Inflammatory macrophage treated with lipopolysaccharide for 1 hour (primary cell): ENCODE data around the gene GTF2F2.

Experiments
- DNase-seq, 2 donors: peaks; one replicate each; pipeline ENCODE4 v3.0.0-alpha.2; 2020 to 2022

Gene GTF2F2

DNA sequence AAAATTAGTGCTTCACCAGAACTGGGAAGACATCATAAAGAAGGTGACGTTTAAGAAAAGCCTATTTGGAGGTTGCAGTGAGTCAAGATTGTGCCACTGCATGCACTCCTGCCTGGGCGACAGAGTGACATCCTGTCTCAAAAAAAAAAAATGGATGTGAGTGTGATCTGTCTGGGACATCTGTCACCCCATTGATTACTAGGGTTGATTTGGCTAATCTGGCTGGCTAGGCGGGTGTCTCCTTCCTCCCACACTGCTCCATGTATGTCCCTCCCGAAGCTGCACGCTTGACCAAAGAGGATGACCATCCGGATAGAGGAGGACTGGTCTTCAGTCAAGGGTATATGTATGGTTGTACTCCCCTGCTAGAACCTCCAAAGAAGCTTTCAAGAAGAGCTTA is 2.6 kb downstream of the GTF2F2 start:
- DNase-seq: no peak

DNA sequence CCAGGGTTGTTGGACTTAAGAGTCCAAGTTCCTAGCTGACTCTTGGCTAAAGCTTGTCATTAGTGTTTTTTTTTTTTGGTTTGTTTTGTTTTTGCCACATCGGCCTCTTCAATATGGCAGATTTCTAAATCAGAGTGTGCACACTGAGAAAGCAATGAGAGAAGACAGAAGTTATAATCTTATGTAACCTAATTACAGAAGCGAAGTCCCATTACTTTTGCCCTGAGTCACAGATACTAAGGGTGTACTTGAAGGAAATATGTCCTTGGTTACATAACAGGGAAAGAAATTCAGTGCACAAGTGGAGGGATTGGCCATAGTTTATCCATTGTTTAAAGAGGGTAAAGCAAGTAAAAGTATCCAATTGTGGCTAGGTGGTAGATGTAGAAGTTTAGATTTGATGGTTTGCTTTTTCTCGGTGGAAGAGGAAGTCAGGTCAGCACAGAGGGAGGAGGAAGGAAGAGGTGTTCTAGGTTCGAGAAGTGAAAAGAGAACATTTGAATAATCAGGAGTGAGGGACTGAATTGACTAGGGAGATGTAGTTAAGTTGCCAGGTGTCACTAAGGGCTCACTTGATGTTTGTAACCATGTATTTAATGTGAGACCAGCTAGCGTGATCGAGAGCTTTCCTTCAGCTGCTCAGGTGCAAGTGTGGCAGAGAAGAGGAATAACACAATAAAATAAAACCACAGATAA is 12.2 kb downstream of the GTF2F2 start:
- DNase-seq: peak; percentile 58 to 73

DNA sequence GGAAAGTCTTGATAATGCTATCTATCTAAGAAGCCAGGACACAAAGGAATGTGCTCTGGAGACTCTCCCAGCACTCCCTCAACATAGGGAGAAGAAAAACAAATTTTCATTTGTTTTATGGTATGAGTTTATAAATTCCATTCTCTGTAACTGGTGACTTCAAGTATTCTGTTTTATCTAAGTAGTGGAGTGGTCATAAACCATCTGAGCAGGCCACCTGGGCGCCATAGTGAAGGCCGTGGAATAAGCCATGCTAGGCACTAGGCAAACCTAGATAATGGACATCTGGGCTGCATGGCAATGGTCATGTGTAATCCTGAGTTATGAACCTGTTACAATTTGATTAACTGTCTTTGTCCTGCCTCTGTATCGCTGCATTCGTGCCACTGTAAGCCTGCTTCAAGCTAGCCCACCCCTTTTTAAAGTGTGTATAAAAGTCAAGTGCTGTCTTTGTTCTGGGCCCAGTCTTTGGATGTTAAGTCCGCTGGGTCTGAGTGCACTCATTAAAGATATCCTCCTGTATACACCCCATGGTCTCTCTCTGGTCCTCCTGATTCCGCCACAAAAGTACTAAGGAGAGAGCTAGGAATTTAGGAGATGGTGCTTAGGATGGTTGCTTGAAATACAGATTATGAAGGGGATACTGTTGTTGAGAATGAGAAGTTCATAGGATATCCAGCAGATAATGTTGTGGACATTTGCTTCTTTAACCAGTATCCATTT is 13.2 kb downstream of the GTF2F2 start:
- no peak for DNase-seq

DNA sequence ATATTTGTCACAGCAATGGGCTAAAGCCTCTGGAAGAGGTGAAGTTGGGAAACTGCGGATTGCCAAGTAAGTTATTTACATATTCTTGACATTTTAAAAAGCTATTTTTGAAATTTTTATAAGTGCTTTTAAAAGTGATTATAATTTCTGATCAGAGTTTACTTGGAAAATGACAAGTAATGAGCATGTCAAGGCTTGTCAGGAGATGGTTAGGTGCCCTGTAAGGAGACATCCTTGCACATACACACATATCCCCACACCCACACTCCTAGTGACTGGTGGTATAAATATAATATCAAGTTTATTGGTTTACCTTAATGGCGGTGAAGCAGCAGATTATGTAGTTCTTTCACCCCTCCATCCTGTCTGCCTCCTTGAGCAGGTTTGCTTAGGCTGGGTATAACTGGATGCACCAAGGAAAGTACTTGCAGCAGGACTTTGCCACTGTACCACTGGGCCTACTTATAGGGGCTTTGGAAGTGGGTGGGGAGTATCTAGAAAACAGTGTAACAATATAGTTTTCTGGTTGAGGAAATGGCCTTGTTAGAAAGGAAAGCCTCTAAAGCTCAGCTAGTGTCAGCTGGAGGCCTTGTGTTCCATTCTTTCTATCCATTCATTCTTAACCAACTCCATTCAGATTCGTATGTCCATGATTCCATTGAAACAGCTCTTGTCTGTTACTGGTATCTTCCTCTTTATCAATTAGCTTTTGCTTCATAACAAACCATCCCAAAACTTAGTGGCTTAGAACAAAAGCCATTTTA is 16.6 kb downstream of the GTF2F2 start:
- DNase-seq: no peak

DNA sequence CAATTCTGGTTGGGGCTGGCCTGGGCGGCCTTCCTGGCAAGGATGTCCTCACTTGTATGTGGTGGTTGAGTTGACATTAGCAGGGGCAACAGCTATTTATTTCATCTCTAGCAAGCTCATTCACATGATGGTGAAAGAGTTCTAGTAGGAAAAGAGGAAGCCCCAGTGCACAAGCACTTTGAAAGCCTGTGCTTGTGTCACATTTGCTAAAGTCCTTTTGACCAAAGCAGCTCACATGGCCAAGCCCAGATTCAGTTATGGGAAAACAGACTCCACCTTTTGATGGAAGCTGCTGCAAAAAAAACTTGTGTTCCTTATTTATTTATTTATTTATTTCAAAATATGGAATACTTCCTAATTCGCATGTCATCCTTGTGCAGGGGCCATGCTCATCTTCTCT is 17.2 kb downstream of the GTF2F2 start:
- DNase-seq: peak; percentile 47 to 69

DNA sequence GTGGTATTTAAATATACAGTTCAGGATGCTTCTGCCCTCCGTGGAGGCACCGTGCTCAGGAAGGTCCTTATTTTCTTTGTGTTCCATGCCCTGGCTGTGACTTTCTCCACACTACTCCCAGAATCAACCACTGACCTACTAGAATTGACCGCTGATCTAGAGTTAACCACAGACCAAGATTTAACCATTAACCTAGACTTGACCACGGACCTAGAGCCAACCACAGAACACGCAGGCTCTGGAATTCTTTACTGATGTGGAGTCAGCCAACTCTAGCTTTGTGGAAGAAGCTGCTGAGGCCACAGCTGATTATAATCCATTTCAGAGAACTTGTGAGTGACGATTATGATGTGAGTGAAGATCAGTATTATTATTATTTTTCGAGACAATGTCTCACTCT is 18.0 kb downstream of the GTF2F2 start:
- no peak for DNase-seq

DNA sequence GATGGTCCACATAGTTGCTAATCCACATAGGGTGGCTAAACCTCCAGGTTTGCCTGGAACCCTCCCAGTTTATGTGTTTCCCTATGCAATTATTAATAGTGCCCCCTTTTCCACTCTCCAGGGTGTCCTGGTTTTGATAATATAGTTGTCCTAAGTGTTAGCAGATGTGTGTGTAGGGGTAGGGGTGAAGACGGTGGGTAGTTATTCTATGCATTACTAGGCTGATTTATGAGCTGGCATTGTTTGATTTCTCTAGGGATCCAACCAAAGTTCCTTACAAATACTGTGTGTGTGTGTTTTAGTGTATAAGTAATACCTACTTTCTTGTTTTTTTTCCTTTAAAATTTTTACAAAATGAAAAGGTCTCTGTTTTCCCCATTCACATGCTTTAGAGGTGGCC is 21.1 kb downstream of the GTF2F2 start:
- no peak for DNase-seq

DNA sequence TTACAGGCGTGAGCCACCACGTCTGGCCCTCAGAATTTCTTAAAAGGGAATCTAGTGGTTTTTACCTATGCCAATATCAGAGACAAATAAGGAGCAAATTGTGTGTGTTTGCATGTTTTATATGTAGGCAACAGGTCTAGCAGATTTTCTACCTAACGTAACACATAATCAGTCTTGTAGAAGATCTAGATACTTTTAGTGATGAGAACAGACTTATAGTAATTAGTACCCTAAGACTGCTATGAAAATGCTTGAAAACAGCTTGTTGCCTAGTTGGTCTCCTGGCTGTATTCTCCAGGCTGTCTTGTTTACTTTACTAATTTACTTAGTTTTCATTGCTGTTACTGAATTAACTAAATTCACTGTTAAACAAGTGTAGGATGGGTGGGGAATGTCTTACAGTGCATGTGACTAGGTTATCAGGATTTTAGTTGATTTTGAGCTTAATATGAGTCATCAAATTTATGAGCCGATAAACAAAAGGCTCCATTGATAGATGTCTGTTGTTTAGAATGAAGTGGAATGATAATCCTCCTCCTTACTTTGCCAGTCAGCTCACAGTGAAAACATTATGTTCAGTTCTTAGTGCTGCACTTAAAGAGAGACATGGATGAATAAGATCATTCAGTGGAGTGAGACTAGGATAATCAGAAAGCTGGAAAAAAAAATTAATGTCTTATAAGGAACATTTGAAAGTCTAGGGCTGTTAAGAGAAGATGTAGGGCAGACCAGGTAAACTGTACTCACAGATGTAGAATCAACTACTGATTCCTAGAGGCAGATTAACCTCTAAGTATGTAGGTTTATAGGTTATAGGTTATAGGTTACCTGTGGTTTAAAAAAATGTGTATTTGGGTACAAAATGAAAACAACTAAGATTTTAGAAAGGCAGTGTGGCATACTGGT is 22.4 kb downstream of the GTF2F2 start:
- no peak for DNase-seq

DNA sequence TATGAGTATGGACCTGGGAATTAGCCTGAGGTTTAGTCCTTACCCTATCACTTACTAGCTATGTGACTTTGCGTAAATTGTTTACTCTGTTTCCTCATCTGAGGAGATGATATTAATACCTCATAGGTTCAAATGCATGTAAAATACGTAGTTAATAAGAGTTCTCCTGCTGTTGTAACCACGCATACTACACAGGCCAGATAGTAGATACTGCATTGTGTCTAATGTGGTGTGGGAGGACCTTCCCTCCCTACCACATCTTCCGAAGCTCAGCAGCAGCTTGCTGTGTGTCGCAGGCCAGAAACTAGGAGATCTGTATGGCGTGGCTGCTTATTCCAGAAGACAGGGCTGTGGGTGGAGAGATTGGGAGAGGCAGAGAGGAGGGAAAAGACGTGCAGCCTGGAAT is 23.0 kb downstream of the GTF2F2 start:
- DNase-seq: no peak

DNA sequence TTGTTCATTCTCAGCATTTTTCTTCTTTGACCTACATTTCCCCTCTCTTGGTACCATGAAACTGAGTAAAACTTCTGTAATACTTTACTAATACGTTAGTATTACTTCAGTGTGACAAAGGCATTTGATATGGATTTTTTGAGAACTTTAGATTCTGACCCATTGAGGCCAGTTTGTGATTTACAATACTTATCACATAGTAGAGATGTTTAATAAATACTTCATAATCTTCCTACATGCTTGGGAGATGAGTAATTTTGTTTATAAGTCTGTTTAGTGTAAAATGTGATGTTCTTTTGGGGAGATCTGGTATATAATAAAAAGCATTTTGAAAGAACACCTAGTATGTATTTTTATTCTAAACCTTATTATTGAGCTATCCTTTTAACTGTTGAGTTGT is 29.7 kb downstream of the GTF2F2 start:
- DNase-seq: no peak

DNA sequence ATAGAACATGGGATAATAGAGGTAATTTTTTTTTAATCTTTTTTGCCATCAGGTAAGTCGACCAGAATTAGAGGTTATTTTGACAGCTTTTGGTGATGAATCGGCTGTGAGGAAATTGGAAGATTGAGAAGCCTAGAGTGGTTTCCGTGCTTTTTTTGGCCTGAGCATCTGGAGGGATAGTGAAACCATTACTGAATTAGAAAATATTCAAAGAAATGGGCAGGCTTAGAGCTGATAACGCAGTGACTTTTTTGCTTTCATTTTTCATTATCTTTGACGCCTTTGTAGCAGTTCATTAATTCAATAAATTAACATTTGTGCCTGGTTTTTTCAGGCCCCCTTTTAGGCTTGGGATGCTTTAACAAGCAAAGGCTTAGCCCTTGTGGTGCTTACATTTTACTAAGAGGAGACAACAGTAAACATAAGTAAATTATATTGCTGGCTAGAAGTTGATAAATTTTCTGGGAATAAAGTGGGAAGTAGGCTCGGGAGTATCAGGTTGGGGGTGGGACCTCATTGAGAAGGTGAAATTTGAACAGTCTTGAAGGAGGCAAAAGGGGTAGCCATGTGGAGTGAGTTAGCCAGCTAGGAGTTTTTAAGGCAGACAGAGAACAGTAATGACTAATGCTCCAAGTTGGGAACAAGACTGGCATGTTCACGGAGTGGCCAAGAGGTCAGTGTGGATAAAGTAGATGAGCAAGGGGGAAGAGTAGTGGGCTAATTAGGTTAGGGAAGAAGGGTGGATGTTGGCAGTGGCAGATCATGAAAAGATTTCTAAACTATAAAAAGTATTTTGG is 36.5 kb downstream of the GTF2F2 start:
- DNase-seq: no peak

DNA sequence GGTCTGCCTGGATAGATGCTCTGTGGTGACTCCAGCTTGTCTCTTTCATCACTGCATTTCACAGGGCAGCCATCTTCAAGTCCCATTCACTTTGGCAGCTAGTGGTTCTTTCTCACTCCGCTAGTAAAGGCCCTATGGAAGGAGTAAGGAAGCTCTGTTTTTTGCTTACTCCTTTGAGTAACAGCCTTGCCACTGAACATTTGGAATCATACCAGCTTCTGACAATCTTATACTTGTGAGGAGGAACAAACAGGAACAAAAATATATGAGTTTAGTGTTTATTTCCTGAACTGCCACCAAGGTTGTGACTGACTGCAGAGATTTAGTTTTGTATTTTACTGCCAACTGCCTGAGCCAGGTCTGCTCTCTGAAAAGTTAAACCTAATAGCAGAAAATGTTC is 41.9 kb downstream of the GTF2F2 start:
- DNase-seq: no peak

DNA sequence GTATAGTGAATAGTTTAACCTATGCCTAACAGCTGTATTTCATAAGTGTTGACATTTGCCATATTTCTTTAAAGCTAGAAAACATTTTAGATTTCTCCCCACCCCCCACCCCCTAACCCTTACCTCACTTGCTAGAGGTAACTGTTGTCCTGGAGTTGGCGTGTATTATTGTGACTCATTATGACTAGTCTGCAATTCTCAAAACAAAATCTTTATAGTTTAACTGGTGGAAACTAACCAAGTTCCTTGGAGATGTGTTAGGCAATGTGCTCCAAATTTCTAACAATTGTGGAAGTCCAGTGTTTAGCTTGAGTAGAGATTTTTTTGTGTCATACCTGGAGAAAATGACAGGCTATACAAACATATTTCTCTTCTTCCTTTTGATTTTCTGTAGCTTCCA is 42.5 kb downstream of the GTF2F2 start:
- peak in 1 of 2 donors; percentile 12 for DNase-seq

DNA sequence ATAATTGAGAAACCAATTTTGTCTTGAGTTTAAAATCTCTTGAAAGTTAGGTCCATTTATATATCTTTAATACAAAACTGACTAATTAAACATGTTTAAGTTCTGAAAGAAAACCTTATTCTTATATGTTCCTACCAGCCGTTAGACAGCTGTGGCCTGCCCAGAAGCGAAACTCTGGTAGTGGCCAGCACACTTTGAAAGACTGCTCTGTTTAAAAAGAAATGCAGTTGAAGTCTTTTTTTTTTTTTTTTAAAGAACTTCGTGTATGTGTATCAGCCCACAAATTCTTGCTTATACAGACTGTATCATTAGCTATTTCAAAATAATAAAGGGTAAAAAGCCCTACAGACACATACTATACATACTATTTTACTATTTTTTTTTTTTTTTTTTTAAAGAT is 46.5 kb downstream of the GTF2F2 start:
- no peak for DNase-seq

DNA sequence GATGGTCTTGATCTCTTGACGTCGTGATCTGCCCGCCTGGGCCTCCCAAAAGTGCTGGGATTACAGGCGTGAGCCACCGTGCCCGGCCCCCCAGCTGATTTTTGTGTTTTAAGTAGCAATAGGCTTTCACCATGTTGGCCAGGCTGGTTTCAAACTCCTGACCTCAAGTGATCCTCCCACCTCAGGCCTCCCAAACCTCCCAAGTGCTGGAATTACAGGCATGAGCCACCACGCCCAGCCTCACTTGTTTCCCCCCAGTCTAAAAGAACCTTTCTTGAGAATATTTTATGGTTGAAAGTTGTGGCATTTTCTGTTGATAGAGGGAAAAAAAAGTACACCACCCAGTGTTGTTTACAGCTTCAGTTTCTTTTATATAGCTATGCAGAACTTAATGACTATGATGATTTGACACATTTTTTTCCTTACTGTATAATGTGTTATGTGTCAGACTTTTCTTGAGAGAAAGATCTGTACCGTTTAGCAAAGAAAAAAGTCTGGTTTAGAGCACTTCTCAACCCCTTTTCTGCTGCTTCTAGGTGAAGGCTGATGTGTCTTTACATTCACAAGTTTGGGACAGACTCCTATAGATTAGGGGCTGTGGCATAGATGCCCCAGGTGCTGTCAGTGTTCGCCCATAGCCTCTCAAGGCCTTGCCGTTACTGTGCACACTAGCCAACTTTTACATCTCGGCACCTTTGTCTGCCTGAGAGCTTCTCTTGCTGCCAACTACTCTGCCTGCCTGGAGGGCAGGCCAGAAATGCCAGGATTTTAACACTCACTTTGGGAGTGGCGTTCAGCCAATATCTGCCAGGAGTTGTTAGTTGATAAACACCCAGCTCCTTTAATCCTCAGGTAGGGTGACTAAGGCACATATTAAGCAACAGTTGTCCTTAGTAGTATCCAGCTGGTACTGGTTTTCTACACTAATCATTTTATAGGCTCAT is 47.6 kb downstream of the GTF2F2 start:
- no peak for DNase-seq

DNA sequence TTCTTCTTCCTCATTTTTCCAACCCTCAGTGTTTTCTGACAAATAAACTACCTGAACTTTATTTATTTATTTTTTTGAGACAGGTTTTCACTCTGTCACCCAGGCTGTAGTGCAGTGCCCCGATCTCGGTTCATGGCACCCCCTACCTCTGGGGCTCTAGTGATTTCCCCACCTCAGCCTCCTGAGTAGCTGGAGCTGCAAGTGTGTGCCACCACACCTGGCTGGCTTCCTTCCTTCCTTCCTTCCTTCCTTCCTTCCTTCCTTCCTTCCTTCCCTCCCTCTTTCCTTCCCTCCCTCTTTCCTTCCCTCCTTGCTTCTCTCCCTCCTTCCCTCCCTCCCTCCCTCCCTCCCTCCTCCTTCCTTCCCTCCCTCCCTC is 48.2 kb downstream of the GTF2F2 start:
- DNase-seq: no peak

DNA sequence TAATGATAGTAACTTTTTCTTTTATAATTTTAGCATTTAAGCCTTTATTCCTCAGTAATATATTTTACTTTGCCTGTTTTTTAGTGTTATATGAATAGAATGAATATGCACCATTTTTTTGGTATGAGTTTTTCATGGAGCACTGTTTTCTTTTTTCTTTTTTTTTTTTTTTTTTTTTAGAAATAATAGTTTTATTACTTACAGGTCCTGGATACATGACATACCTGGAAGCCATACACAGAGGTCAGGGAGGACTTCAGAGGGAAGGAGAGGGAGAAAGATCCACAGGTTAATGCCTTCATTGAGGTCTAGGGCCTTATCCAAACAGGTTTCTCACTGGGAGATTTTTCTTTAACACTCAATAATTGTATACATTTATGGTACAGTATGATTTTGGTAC is 54.2 kb downstream of the GTF2F2 start:
- DNase-seq: no peak

DNA sequence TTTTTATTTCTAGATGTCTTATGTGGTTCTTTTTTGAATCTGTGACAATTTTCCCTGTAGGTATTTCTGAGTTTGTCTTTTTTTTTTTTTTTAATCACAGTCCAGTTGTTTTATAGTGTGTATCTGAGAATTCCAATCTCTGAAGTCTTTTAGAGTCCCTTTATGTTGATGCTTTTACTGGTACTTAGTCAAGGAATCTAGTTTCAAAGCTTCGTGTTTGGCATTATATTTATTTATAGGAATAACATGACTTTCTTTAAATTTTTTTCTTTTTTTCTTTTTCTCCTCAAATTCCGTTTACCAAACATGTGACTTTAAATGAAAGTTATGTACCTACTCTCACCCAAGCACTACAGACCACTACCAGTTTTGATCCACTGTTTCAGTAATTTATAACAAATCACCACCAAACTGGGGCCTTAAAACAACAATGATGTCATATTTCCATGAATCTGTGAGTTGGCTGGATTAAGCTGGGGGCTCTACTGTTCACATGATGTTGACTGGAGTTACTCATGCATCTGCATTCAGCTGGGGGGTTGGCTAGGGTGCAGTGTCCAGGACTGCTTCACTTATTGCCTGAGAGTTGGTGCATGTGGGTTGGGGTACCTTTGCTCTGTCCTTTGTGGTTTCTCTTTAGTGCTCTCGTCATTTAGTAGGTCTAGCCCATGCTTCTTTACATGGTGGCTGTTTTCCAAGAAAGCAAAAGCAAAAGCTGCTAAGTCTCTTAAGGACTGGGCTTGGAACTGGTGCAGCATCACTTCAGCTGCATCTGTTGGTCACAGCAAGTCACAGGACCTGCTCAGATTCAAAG is 58.2 kb downstream of the GTF2F2 start:
- DNase-seq: no peak

DNA sequence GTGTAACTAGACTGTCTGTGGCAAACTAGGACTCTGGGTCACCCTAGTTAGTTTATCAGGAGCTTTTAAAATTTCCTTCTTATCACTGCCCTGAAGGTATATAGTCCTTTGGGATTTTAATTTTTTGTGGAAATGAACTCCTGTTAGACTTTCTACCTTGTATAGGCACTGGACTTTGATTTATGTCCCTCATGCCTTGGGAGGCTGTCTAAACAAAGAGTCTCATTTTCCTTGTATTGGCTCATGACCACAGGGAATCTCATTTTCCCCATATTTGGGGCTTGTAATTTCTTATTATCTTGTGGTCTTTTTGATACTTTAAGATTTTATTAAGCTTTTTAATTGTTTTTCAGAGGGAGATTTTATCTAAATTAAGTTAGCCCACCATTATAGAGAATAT is 59.1 kb downstream of the GTF2F2 start:
- no peak for DNase-seq

DNA sequence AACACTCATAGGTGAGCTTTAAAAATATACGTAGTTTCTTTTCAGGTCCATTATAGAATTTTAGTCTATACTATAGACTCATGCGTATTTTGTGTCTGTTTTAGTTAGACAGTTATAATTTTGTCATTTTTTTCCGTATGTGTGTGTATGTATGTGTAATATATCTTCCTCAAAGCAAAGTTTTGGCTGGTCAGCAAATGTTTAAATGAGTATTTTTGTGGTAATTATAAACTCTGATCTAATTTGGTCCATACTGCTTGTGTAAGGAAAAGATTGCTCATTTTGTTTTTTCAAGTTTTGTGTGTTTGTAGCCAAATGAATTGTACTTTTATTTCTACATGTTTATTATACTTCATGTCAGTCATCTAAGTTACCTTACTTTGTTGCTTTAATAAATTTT is 60.0 kb downstream of the GTF2F2 start:
- DNase-seq: no peak
